ENCODE measurements around the gene D2HGDH. TPM values are rescaled to one million over a fixed set of nuclear protein-coding genes. Genes with fewer than 3 reads are reported as not detected.
"Not testable (repeated sequence)": the region's sequence is repeated elsewhere in the genome, so short reads cannot be mapped to it uniquely, and the experiment has no call there.

Gene D2HGDH
- total and polyA plus RNA-seq, 3 experiments from 2014 or later = 5.7 to 23.4 (median 22.9) TPM

GRCh38 chr2:241736111-241736510 lies 1.7 kb downstream of the D2HGDH start:
- Histone ChIP-seq H3K27ac (ENCODE audit: low read depth, low read length) (no peak overlapping the region), H3K4me1 (ENCODE audit: insufficient read depth, low read length) (peaks cover 26% of the 10 kb centered on the region), H3K27me3 (ENCODE audit: insufficient read depth, low read length, poor library complexity, severe bottlenecking) (no peaks in the 10 kb centered on the region), H3K9me3 (ENCODE audit: low read length) (no peaks in the 10 kb centered on the region), H3K4me3 (ENCODE audit: low read length) (no peak overlapping the region), H3K36me3 (ENCODE audit: insufficient read depth, low read length) (no peaks in the 10 kb centered on the region)
- peaks cover 37 to 66% (median 43%) of the 10 kb centered on the region in 3 donors for H3K4me1 Mint-ChIP-seq
- H3K9me3 Mint-ChIP-seq = no peaks in the 10 kb centered on the region
- H3K27me3 Mint-ChIP-seq = no peaks in the 10 kb centered on the region
- ChIA-PET POLR2A (interaction anchor here (3.2 kb wide), 1 partner anchor 27 kb away, joined by 22 read pairs; no protein-coding TSS in a partner anchor), CTCF (interaction anchor here (0.9 to 5.5 kb wide), 4 partner anchors 27 to 142 kb away, joined by 3 to 30 read pairs (median 3); partner anchors contain the start of gene ING5)
- no peak for DNase-seq
- H3K36me3 Mint-ChIP-seq = peaks cover 0 to 9% (median 0%) of the 10 kb centered on the region in 3 donors
- H3K27ac Mint-ChIP-seq = peak overlapping the region in 7 of 8 donors; percentile 0 to 87 (median 76)
- H3K4me3 Mint-ChIP-seq = peak overlapping the region; percentile 80 to 92 (median 85)

GRCh38 chr2:241738040-241738686 lies 3.7 kb downstream of the D2HGDH start:
- Mint-ChIP-seq H3K27ac (peak overlapping the region in 3 of 8 donors; percentile 38 to 87 (median 81)), H3K4me3 (peak overlapping the region in 3 of 7 donors; percentile 7 to 92 (median 59)), H3K36me3 (peaks cover 0 to 9% (median 0%) of the 10 kb centered on the region in 3 donors), H3K9me3 (no peaks in the 10 kb centered on the region), H3K27me3 (no peaks in the 10 kb centered on the region), H3K4me1 (peaks cover 33 to 57% (median 38%) of the 10 kb centered on the region in 3 donors)
- Histone ChIP-seq H3K4me3 (ENCODE audit: low read length) (no peak overlapping the region), H3K9me3 (ENCODE audit: low read length) (no peaks in the 10 kb centered on the region), H3K4me1 (ENCODE audit: insufficient read depth, low read length) (peaks cover 35% of the 10 kb centered on the region), H3K27ac (ENCODE audit: low read depth, low read length) (no peak overlapping the region), H3K27me3 (ENCODE audit: insufficient read depth, low read length, poor library complexity, severe bottlenecking) (no peaks in the 10 kb centered on the region), H3K36me3 (ENCODE audit: insufficient read depth, low read length) (no peaks in the 10 kb centered on the region)
- POLR2A ChIA-PET = no interaction called here
- CTCF ChIA-PET = no interaction called here
- no peak for DNase-seq

- Mint-ChIP-seq H3K27ac (peak overlapping the region in 3 of 8 donors; percentile 27 to 87 (median 32)), H3K4me3 (peak overlapping the region in 2 of 7 donors; percentile 45 to 78), H3K36me3 (peaks cover 0 to 19% (median 0%) of the 10 kb centered on the region in 3 donors), H3K27me3 (no peaks in the 10 kb centered on the region), H3K4me1 (peaks cover 33 to 50% (median 38%) of the 10 kb centered on the region in 3 donors), H3K9me3 (no peaks in the 10 kb centered on the region)
- DNase-seq = no peak
- Histone ChIP-seq H3K4me1 (ENCODE audit: insufficient read depth, low read length) (peaks cover 27% of the 10 kb centered on the region), H3K27ac (ENCODE audit: low read depth, low read length) (no peak overlapping the region), H3K36me3 (ENCODE audit: insufficient read depth, low read length) (no peaks in the 10 kb centered on the region), H3K9me3 (ENCODE audit: low read length) (no peaks in the 10 kb centered on the region), H3K4me3 (ENCODE audit: low read length) (no peak overlapping the region), H3K27me3 (ENCODE audit: insufficient read depth, low read length, poor library complexity, severe bottlenecking) (no peaks in the 10 kb centered on the region)
- ChIA-PET POLR2A (interaction anchor here (2.5 kb wide), 1 partner anchor 24 kb away, joined by 11 read pairs; no protein-coding TSS in a partner anchor), CTCF (interaction anchor here (1.5 kb wide), 1 partner anchor 139 kb away, joined by 7 read pairs; no protein-coding TSS in a partner anchor)
Observed at GRCh38 chr2:241739177-241739576, 4.7 kb downstream of the D2HGDH start.

- POLR2A ChIA-PET = interaction anchor here (1.0 to 2.5 kb wide), 2 partner anchors 23 to 140 kb away, joined by 3 to 11 read pairs; no protein-coding TSS in a partner anchor
- Mint-ChIP-seq H3K27me3 (no peaks in the 10 kb centered on the region), H3K36me3 (peaks cover 0 to 22% (median 0%) of the 10 kb centered on the region in 3 donors), H3K4me3 (peak overlapping the region in 6 of 7 donors; percentile 33 to 78 (median 42)), H3K4me1 (peaks cover 33 to 50% (median 38%) of the 10 kb centered on the region in 3 donors), H3K27ac (peak overlapping the region in 7 of 8 donors; percentile 28 to 97 (median 76)), H3K9me3 (no peaks in the 10 kb centered on the region)
- no peak for DNase-seq
- Histone ChIP-seq H3K4me1 (ENCODE audit: insufficient read depth, low read length) (peaks cover 26% of the 10 kb centered on the region), H3K4me3 (ENCODE audit: low read length) (no peak overlapping the region), H3K27ac (ENCODE audit: low read depth, low read length) (no peak overlapping the region), H3K27me3 (ENCODE audit: insufficient read depth, low read length, poor library complexity, severe bottlenecking) (no peaks in the 10 kb centered on the region), H3K36me3 (ENCODE audit: insufficient read depth, low read length) (no peaks in the 10 kb centered on the region), H3K9me3 (ENCODE audit: low read length) (no peaks in the 10 kb centered on the region)
- CTCF ChIA-PET = interaction anchor here (1.0 to 1.5 kb wide), 5 partner anchors 24 to 139 kb away, joined by 3 to 7 read pairs (median 3); partner anchors contain the start of gene ING5
Observed at GRCh38 chr2:241739651-241740050, 5.2 kb downstream of the D2HGDH start.

- POLR2A ChIA-PET = interaction anchor here (2.5 kb wide), 1 partner anchor 22 kb away, joined by 11 read pairs; no protein-coding TSS in a partner anchor
- Histone ChIP-seq H3K9me3 (ENCODE audit: low read length) (no peaks in the 10 kb centered on the region), H3K4me1 (ENCODE audit: insufficient read depth, low read length) (peaks cover 26% of the 10 kb centered on the region), H3K27me3 (ENCODE audit: insufficient read depth, low read length, poor library complexity, severe bottlenecking) (no peaks in the 10 kb centered on the region), H3K27ac (ENCODE audit: low read depth, low read length) (no peak overlapping the region), H3K4me3 (ENCODE audit: low read length) (no peak overlapping the region), H3K36me3 (ENCODE audit: insufficient read depth, low read length) (no peaks in the 10 kb centered on the region)
- Mint-ChIP-seq H3K27me3 (no peaks in the 10 kb centered on the region), H3K9me3 (no peaks in the 10 kb centered on the region), H3K36me3 (peaks cover 5 to 36% (median 8%) of the 10 kb centered on the region in 3 donors), H3K27ac (peak overlapping the region in 6 of 8 donors; percentile 34 to 97 (median 77)), H3K4me1 (peaks cover 33 to 45% (median 43%) of the 10 kb centered on the region in 3 donors), H3K4me3 (peak overlapping the region; percentile 33 to 89 (median 70))
- CTCF ChIA-PET = interaction anchor here (1.3 kb wide), 1 partner anchor 22 kb away, joined by 3 read pairs; no protein-coding TSS in a partner anchor
- peak in 4 of 5 donors; percentile 30 to 68 (median 46) for DNase-seq
Observed at GRCh38 chr2:241741016-241741415, 6.6 kb downstream of the D2HGDH start.

GRCh38 chr2:241742320-241742939 lies 8.0 kb downstream of the D2HGDH start:
- CTCF ChIA-PET = no interaction called here

GRCh38 chr2:241743008-241743407 lies 8.6 kb downstream of the D2HGDH start:
- H3K9me3 Mint-ChIP-seq; H3K4me3 ChIP-seq (ENCODE audit: low read length); H3K9me3 ChIP-seq (ENCODE audit: low read length); H3K27me3 ChIP-seq (ENCODE audit: insufficient read depth, low read length, poor library complexity, severe bottlenecking); H3K27me3 Mint-ChIP-seq; H3K27ac Mint-ChIP-seq; POLR2A ChIA-PET; H3K27ac ChIP-seq (ENCODE audit: low read depth, low read length); CTCF ChIA-PET; DNase-seq; H3K36me3 ChIP-seq (ENCODE audit: insufficient read depth, low read length): not testable (repeated sequence)
- peaks cover 26% of the 10 kb centered on the region for H3K4me1 ChIP-seq (ENCODE audit: insufficient read depth, low read length)
- Mint-ChIP-seq H3K36me3 (peaks cover 12 to 42% (median 15%) of the 10 kb centered on the region in 3 donors), H3K4me3 (peak overlapping the region in 1 of 7 donors; percentile 30), H3K4me1 (peaks cover 28 to 38% (median 32%) of the 10 kb centered on the region in 3 donors)

More at GRCh38 chr2:241742320-241742939, 8.0 kb downstream of the D2HGDH start:
- peaks cover 12 to 41% (median 15%) of the 10 kb centered on the region in 3 donors for H3K36me3 Mint-ChIP-seq
- no peaks in the 10 kb centered on the region for H3K9me3 Mint-ChIP-seq
- Histone ChIP-seq H3K4me1 (ENCODE audit: insufficient read depth, low read length) (peaks cover 26% of the 10 kb centered on the region), H3K27me3 (ENCODE audit: insufficient read depth, low read length, poor library complexity, severe bottlenecking) (no peaks in the 10 kb centered on the region), H3K9me3 (ENCODE audit: low read length) (no peaks in the 10 kb centered on the region), H3K36me3 (ENCODE audit: insufficient read depth, low read length) (no peaks in the 10 kb centered on the region), H3K27ac (ENCODE audit: low read depth, low read length) (no peak overlapping the region), H3K4me3 (ENCODE audit: low read length) (no peak overlapping the region)
- peaks cover 32 to 44% (median 36%) of the 10 kb centered on the region in 3 donors for H3K4me1 Mint-ChIP-seq
- no peaks in the 10 kb centered on the region for H3K27me3 Mint-ChIP-seq
- no peak for DNase-seq
- H3K4me3 Mint-ChIP-seq = no peak overlapping the region
- H3K27ac Mint-ChIP-seq = peak overlapping the region in 1 of 8 donors; percentile 33
- POLR2A ChIA-PET = no interaction called here
